T-helper 1 cell treated with Interleukin-12 subunit alpha and Interleukin-12 subunit beta and Interleukin-4 antibody, amounts not matched to agents 30 ng/mL and 1 ng/mL, for 36 hours (primary cell): ENCODE measurements around the gene ABHD17A. TPM values are rescaled to one million over a fixed set of nuclear protein-coding genes. Genes with fewer than 3 reads are reported as not detected.

Experiments
- intact Hi-C: fragments of 100-400 bp; cut with micrococcal nuclease; formaldehyde crosslinking; loops from one replicate; pipeline ENCODE4 v1.15.1; 2024
- total RNA-seq: library from RNA; stranded (reverse); gene quantifications from 2 replicates; pipeline ENCODE4 v1.2.3, GENCODE V29; 2022

The ABHD17A gene
- 128 and 134 TPM in 2 replicates for total RNA-seq

- intact Hi-C loops = loop anchor here (1.0 to 10.0 kb wide), 8 partner anchors 9 to 379 kb away; partner anchors contain the start of genes ADAT3, ATP8B3, REXO1 and SCAMP4
Measured at GRCh38 chr19:1885398-1886119, at the start of gene ABHD17A. ABHD17A (minus strand) TSS chr19:1885496; CDS start chr19:1881566, 3,930 bp downstream.

GRCh38 chr19:1933942-1934341, 48.6 kb upstream of the ABHD17A start:
- intact Hi-C loops = no loop called here

GRCh38 chr19:1933244-1933643, 47.9 kb upstream of the ABHD17A start:
- intact Hi-C loops = no loop called here

- intact Hi-C loops = no loop called here
Measured at GRCh38 chr19:1932395-1932794, 47.1 kb upstream of the ABHD17A start.

- intact Hi-C loops = no loop called here
Measured at GRCh38 chr19:1931445-1931844, 46.1 kb upstream of the ABHD17A start.

- intact Hi-C loops = loop anchor here (1.0 to 5.0 kb wide), 3 partner anchors 24 to 153 kb away; partner anchors contain the start of genes ADAT3 and SCAMP4
Measured at GRCh38 chr19:1929021-1929742, 43.9 kb upstream of the ABHD17A start.

- intact Hi-C loops = loop anchor here (5.0 kb wide), 1 partner anchor 157 kb away; no protein-coding TSS in a partner anchor
Measured at GRCh38 chr19:1925544-1925943, 40.2 kb upstream of the ABHD17A start.

GRCh38 chr19:1924320-1924961, 39.1 kb upstream of the ABHD17A start:
- intact Hi-C loops = no loop called here

GRCh38 chr19:1923319-1923718, 38.0 kb upstream of the ABHD17A start:
- intact Hi-C loops = no loop called here

GRCh38 chr19:1922803-1923202, 37.5 kb upstream of the ABHD17A start:
- intact Hi-C loops = no loop called here

- intact Hi-C loops = no loop called here
Measured at GRCh38 chr19:1921825-1922224, 36.5 kb upstream of the ABHD17A start.

- intact Hi-C loops = no loop called here
Measured at GRCh38 chr19:1921326-1921725, 36.0 kb upstream of the ABHD17A start.

GRCh38 chr19:1920644-1921043, 35.3 kb upstream of the ABHD17A start:
- intact Hi-C loops = no loop called here

- intact Hi-C loops = no loop called here
Measured at GRCh38 chr19:1918975-1919374, 33.7 kb upstream of the ABHD17A start.

- intact Hi-C loops = no loop called here
Measured at GRCh38 chr19:1917926-1918325, 32.6 kb upstream of the ABHD17A start.

GRCh38 chr19:1917146-1917545, 31.9 kb upstream of the ABHD17A start:
- intact Hi-C loops = no loop called here

GRCh38 chr19:1914826-1915341, 29.6 kb upstream of the ABHD17A start:
- intact Hi-C loops = no loop called here

- intact Hi-C loops = no loop called here
Measured at GRCh38 chr19:1913781-1914577, 28.7 kb upstream of the ABHD17A start.

GRCh38 chr19:1912760-1913505, 27.6 kb upstream of the ABHD17A start:
- intact Hi-C loops = no loop called here

- intact Hi-C loops = no loop called here
Measured at GRCh38 chr19:1911995-1912394, 26.7 kb upstream of the ABHD17A start.
